GM12874 (cell line): ENCODE data around the gene FAM110D.

ENCODE experiments used
- CTCF ChIP-seq: IDR thresholded peaks from 2 replicates; pipeline ENCODE4 v1.5.1; 2011; ENCODE audit warnings: low read depth, mild to moderate bottlenecking, control low read depth, low read length, moderate library complexity; ENCODE audit not compliant: insufficient read depth

The FAM110D gene

GRCh38 chr1:26162220-26162709 lies 3.4 kb downstream of the FAM110D start:
- no peak for TF ChIP-seq CTCF

- TF ChIP-seq CTCF, result no peak
These were observed 4.8 kb downstream of the FAM110D start for GRCh38 chr1:26163684-26164035.

GRCh38 chr1:26164036-26164860 lies 5.4 kb downstream of the FAM110D start:
- TF ChIP-seq CTCF, result peak; percentile 60

GRCh38 chr1:26164861-26165842 lies 6.3 kb downstream of the FAM110D start:
- no peak for TF ChIP-seq CTCF

- no peak for TF ChIP-seq CTCF
These were observed 7.9 kb downstream of the FAM110D start for GRCh38 chr1:26166719-26167281.

- no peak for TF ChIP-seq CTCF
These were observed 9.7 kb downstream of the FAM110D start, which contains the start of gene C1orf232 for GRCh38 chr1:26168410-26169197. Gene C1orf232, minus strand, starts transcription at chr1:26168963. Its CDS starts 464 bp downstream, at chr1:26168499.

GRCh38 chr1:26169198-26169554 lies 10.3 kb downstream of the FAM110D start:
- TF ChIP-seq CTCF, result no peak
